ENCODE measurements around the gene AQP1.

AQP1 gene

GRCh38 chr7:30911561-30911969 lies at the start of gene AQP1:
Gene AQP1, plus strand, starts transcription at chr7:30911853. Its CDS starts 57 bp downstream, at chr7:30911910.
- DNase-seq (ENCODE audit: low read depth in 2 of 2): no peak

GRCh38 chr7:30862995-30863705 lies 48.5 kb upstream of the AQP1 start:
- DNase-seq (ENCODE audit: low read depth in 2 of 2): no peak

- DNase-seq (ENCODE audit: low read depth in 2 of 2): no peak
Observed at GRCh38 chr7:30863706-30864035, 48.0 kb upstream of the AQP1 start.

GRCh38 chr7:30864101-30864500 lies 47.6 kb upstream of the AQP1 start:
- no peak for DNase-seq (ENCODE audit: low read depth in 2 of 2)

- no peak for DNase-seq (ENCODE audit: low read depth in 2 of 2)
Observed at GRCh38 chr7:30865076-30865475, 46.6 kb upstream of the AQP1 start.

- DNase-seq (ENCODE audit: low read depth in 2 of 2): no peak
Observed at GRCh38 chr7:30865821-30866220, 45.8 kb upstream of the AQP1 start.

GRCh38 chr7:30866939-30867338 lies 44.7 kb upstream of the AQP1 start:
- no peak for DNase-seq (ENCODE audit: low read depth in 2 of 2)

- DNase-seq (ENCODE audit: low read depth in 2 of 2): no peak
Observed at GRCh38 chr7:30867483-30867882, 44.2 kb upstream of the AQP1 start.

- no peak for DNase-seq (ENCODE audit: low read depth in 2 of 2)
Observed at GRCh38 chr7:30869794-30870611, 41.6 kb upstream of the AQP1 start.

- no peak for DNase-seq (ENCODE audit: low read depth in 2 of 2)
Observed at GRCh38 chr7:30870821-30871518, 40.7 kb upstream of the AQP1 start.

GRCh38 chr7:30871655-30872054 lies 40.0 kb upstream of the AQP1 start:
- no peak for DNase-seq (ENCODE audit: low read depth in 2 of 2)

- DNase-seq (ENCODE audit: low read depth in 2 of 2): no peak
Observed at GRCh38 chr7:30873207-30873606, 38.4 kb upstream of the AQP1 start.

- no peak for DNase-seq (ENCODE audit: low read depth in 2 of 2)
Observed at GRCh38 chr7:30873656-30874055, 38.0 kb upstream of the AQP1 start.

GRCh38 chr7:30874656-30875302 lies 36.9 kb upstream of the AQP1 start:
- no peak for DNase-seq (ENCODE audit: low read depth in 2 of 2)

GRCh38 chr7:30877015-30877769 lies 34.5 kb upstream of the AQP1 start:
- no peak for DNase-seq (ENCODE audit: low read depth in 2 of 2)

- no peak for DNase-seq (ENCODE audit: low read depth in 2 of 2)
Observed at GRCh38 chr7:30877993-30878392, 33.7 kb upstream of the AQP1 start.

GRCh38 chr7:30879139-30880124 lies 32.2 kb upstream of the AQP1 start:
- DNase-seq (ENCODE audit: low read depth in 2 of 2): no peak

- DNase-seq (ENCODE audit: low read depth in 2 of 2): no peak
Observed at GRCh38 chr7:30880125-30880720, 31.4 kb upstream of the AQP1 start.

- DNase-seq (ENCODE audit: low read depth in 2 of 2): no peak
Observed at GRCh38 chr7:30880941-30881340, 30.7 kb upstream of the AQP1 start.

GRCh38 chr7:30881448-30881847 lies 30.2 kb upstream of the AQP1 start:
- no peak for DNase-seq (ENCODE audit: low read depth in 2 of 2)

Data from stimulated activated CD8-positive, alpha-beta memory T cell treated with anti-CD3 and anti-CD28 coated beads, Interleukin-2, amount 100 ng/mL, for 1 hour (primary cell).